C4-2B (cell line): ENCODE results near the gene RAB23.

Experiments
- ZFX ChIP-seq: fragments of 450-650 bp; IDR thresholded peaks from 2 replicates; pipeline ENCODE4 v1.6.1; 2017
- TF ChIP-seq, protein P1 (sequence below): fragments of 450-650 bp; conservative IDR thresholded peaks from 2 replicates; pipeline ENCODE4 v1.5.1; 2017; ENCODE audit warnings: mild to moderate bottlenecking

DNA sequence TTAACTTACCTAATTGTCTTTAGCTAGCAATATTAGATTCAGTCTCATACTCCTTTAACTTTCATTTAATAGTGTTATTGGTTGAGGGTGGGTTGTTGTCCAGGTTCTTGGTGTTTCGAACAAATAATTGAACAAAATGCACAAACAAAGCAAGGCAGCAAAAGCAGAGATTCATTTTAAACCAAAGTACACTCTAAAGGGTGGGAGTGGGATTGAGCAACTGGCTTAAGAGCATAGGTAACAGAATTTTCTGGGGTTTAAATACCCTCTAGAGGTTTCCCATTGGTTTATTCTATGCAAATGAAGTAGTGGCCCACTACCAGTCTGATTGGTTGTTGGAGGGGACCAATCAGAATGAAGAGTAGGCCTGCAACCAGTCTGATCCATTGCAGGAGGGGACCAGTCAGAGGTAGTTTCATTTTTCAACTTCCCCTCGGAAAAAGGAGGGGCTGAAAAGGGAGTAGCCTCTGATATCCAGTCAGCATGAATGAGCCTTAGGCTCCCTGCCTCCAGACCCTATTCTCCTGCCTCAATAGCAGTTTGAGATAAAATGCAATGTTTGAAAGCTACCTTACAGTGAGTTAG lies 26.3 kb upstream of the RAB23 start:
- TF ChIP-seq, protein P1, sequence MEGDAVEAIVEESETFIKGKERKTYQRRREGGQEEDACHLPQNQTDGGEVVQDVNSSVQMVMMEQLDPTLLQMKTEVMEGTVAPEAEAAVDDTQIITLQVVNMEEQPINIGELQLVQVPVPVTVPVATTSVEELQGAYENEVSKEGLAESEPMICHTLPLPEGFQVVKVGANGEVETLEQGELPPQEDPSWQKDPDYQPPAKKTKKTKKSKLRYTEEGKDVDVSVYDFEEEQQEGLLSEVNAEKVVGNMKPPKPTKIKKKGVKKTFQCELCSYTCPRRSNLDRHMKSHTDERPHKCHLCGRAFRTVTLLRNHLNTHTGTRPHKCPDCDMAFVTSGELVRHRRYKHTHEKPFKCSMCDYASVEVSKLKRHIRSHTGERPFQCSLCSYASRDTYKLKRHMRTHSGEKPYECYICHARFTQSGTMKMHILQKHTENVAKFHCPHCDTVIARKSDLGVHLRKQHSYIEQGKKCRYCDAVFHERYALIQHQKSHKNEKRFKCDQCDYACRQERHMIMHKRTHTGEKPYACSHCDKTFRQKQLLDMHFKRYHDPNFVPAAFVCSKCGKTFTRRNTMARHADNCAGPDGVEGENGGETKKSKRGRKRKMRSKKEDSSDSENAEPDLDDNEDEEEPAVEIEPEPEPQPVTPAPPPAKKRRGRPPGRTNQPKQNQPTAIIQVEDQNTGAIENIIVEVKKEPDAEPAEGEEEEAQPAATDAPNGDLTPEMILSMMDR, result no peak
- TF ChIP-seq ZFX, result no peak
